Smooth muscle cell (in vitro differentiated cells): Measurements from ENCODE around the gene TRIM65. TPM values are rescaled to one million over a fixed set of nuclear protein-coding genes. Genes with fewer than 3 reads are reported as not detected.

Source experiments
- DNase-seq: peaks from one replicate; lab custom pipeline; 2025; ENCODE audit not compliant: unreplicated experiment; lab: John Stamatoyannopoulos, UW
- H2AFZ ChIP-seq: fragments of 200-600 bp; sonication (generic); 2 replicates; pipeline ENCODE4 v1.6.0; 2016; ENCODE audit warnings: antibody characterized with exemption, low read depth, mild to moderate bottlenecking
- H3F3A ChIP-seq: fragments of 200-600 bp; sonication (generic); 2 replicates; pipeline ENCODE4 v1.6.0; 2017; ENCODE audit warnings: antibody characterized with exemption, low read depth
- H3K27ac ChIP-seq: fragments of 200-600 bp; sonication (generic); 2 replicates; pipeline ENCODE4 v1.5.1; 2016; ENCODE audit warnings: low read depth, mild to moderate bottlenecking
- H3K27me3 ChIP-seq: fragments of 200-600 bp; sonication (generic); 2 replicates; pipeline ENCODE4 v1.6.1; 2016; ENCODE audit warnings: low read depth, mild to moderate bottlenecking
- H3K36me3 ChIP-seq: fragments of 200-600 bp; sonication (generic); 2 replicates; pipeline ENCODE4 v1.5.1; 2016; ENCODE audit warnings: low read depth
- H3K4me1 ChIP-seq: fragments of 200-600 bp; sonication (generic); 2 replicates; pipeline ENCODE4 v1.5.1; 2016; ENCODE audit warnings: low read depth
- H3K4me2 ChIP-seq: fragments of 200-600 bp; sonication (generic); 2 replicates; pipeline ENCODE4 v1.6.0; 2016; ENCODE audit warnings: mild to moderate bottlenecking
- H3K4me3 ChIP-seq: fragments of 200-600 bp; sonication (generic); 2 replicates; pipeline ENCODE4 v1.5.1; 2016; ENCODE audit warnings: mild to moderate bottlenecking
- H3K79me2 ChIP-seq: fragments of 200-600 bp; sonication (generic); 2 replicates; pipeline ENCODE4 v1.6.0; 2016; ENCODE audit warnings: low read depth, mild to moderate bottlenecking
- H3K9ac ChIP-seq: fragments of 200-600 bp; sonication (generic); 2 replicates; pipeline ENCODE4 v1.6.0; 2016; ENCODE audit warnings: low read depth
- H3K9me3 ChIP-seq: fragments of 200-600 bp; sonication (generic); replicated peaks from 2 replicates; pipeline ENCODE4 v1.5.1; 2016; ENCODE audit warnings: low read depth
- H4K20me1 ChIP-seq: fragments of 200-600 bp; sonication (generic); 2 replicates; pipeline ENCODE4 v1.6.0; 2016; ENCODE audit warnings: low read depth
- CTCF ChIP-seq: fragments of 200-600 bp; sonication (generic); IDR thresholded peaks from 2 replicates; pipeline ENCODE4 v1.5.1; 2017; ENCODE audit warnings: borderline replicate concordance, mild to moderate bottlenecking, antibody characterized with exemption; ENCODE audit not compliant: insufficient read depth, poor library complexity, severe bottlenecking
- WGBS: methylation state at CpG from one replicate; pipeline ENCODE4 v1.1.7; 2016; ENCODE audit warnings: low lambda C conversion rate; 5-methylcytosine and 5-hydroxymethylcytosine counted together
- polyA plus RNA-seq: library from polyadenylated mRNA; unstranded; fragments of >200 nt; fragmentation: Nextera tagmentation; extraction: Ambion mirVana; gene quantifications from 2 replicates; pipeline ENCODE4 v1.2.1, GENCODE V29; 2016
- total RNA-seq: library from RNA; depleted of rRNA; stranded (reverse); fragments of >200 nt; gene quantifications from 2 replicates; pipeline ENCODE4 v1.2.3, GENCODE V29; 2014

TRIM65 gene
- total and polyA plus RNA-seq, 2 experiments from 2014 or later, result 13.3 to 17.4 TPM

GRCh38 chr17:75909812-75910274, 13.1 kb upstream of the TRIM65 start:
- H3K27ac ChIP-seq, result no peak overlapping the region
- no peak for DNase-seq
- no peak overlapping the region for H3K9ac ChIP-seq
- peaks cover 4% of the 10 kb centered on the region for H3F3A ChIP-seq
- H3K4me3 ChIP-seq, result no peak overlapping the region
- H3K36me3 ChIP-seq, result no peaks in the 10 kb centered on the region
- no peak overlapping the region for H3K4me2 ChIP-seq
- no peak for TF ChIP-seq CTCF
- no peaks in the 10 kb centered on the region for H3K27me3 ChIP-seq
- peaks cover 8% of the 10 kb centered on the region for H3K4me1 ChIP-seq
- no peak overlapping the region for H2AFZ ChIP-seq
- H4K20me1 ChIP-seq, result no peaks in the 10 kb centered on the region
- no peaks in the 10 kb centered on the region for H3K79me2 ChIP-seq
- WGBS, result 90% methylated on average over 11 of the region's 11 CpGs
- no peaks in the 10 kb centered on the region for H3K9me3 ChIP-seq

- H3K27ac ChIP-seq, result no peak overlapping the region
- peaks cover 4% of the 10 kb centered on the region for H3F3A ChIP-seq
- H3K9me3 ChIP-seq, result no peaks in the 10 kb centered on the region
- no peaks in the 10 kb centered on the region for H3K36me3 ChIP-seq
- TF ChIP-seq CTCF, result no peak
- H3K4me1 ChIP-seq, result peaks cover 8% of the 10 kb centered on the region
- no peak overlapping the region for H2AFZ ChIP-seq
- no peak overlapping the region for H3K4me3 ChIP-seq
- no peak overlapping the region for H3K4me2 ChIP-seq
- DNase-seq, result no peak
- H3K79me2 ChIP-seq, result peaks cover 2% of the 10 kb centered on the region
- 96% methylated on average over 14 of the region's 14 CpGs for WGBS
- H3K27me3 ChIP-seq, result no peaks in the 10 kb centered on the region
- no peaks in the 10 kb centered on the region for H4K20me1 ChIP-seq
- no peak overlapping the region for H3K9ac ChIP-seq
Observed at GRCh38 chr17:75909051-75909811, 12.5 kb upstream of the TRIM65 start.

DNA sequence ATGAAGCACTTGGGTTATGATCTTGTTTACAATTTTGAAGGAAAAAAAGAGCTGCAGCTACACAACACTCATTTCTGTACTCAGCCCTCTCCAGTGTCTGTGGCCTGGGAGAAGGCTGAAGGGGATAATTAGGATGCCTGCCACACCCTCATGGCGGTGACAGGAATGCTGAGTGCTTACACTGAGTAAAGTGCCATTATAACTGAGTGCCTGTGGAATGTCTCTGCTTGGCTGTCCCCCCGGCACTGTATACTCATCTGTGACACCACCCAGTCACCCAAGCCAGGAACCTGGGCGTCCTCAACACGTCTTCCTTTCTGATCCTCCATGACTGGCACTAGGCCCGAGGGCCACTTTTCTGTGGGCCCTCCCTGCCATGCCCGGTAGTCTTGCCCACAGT, 11.4 kb upstream of the TRIM65 start:
- DNase-seq, result no peak
- peaks cover 7% of the 10 kb centered on the region for H3K79me2 ChIP-seq
- no peaks in the 10 kb centered on the region for H3K27me3 ChIP-seq
- H3K9ac ChIP-seq, result no peak overlapping the region
- TF ChIP-seq CTCF, result no peak
- no peak overlapping the region for H3K4me2 ChIP-seq
- no peaks in the 10 kb centered on the region for H3K36me3 ChIP-seq
- H3K27ac ChIP-seq, result no peak overlapping the region
- no peaks in the 10 kb centered on the region for H4K20me1 ChIP-seq
- H3F3A ChIP-seq, result peaks cover 4% of the 10 kb centered on the region
- WGBS, result 67% methylated on average over 6 of the region's 6 CpGs
- no peaks in the 10 kb centered on the region for H3K9me3 ChIP-seq
- H3K4me3 ChIP-seq, result no peak overlapping the region
- H3K4me1 ChIP-seq, result peaks cover 16% of the 10 kb centered on the region
- H2AFZ ChIP-seq, result no peak overlapping the region
